Measurements from ENCODE around the gene PTK7.

- TF ChIP-seq ARNT (IDR thresholded peaks at IDR 0.05) (no peak), BHLHE40 (IDR thresholded peaks at IDR 0.05; ENCODE audit: borderline replicate concordance) (no peak)
Measured at GRCh38 chr6:43180058-43180457, 103.9 kb downstream of the PTK7 start.

Measured in HEK293T (cell line).